Hepatocyte (in vitro differentiated cells): ENCODE measurements around the gene MAN1C1.

ENCODE experiments used
- EZH2 ChIP-seq: fragments of 200-600 bp; sonication (generic); IDR thresholded peaks from 2 replicates; pipeline ENCODE4 v1.6.1; 2016; ENCODE audit warnings: antibody characterized with exemption, mild to moderate bottlenecking, borderline replicate concordance
- EZH2phosphoT487 ChIP-seq: fragments of 200-600 bp; sonication (generic); IDR thresholded peaks from one replicate; pipeline ENCODE4 v1.6.1; 2018; ENCODE audit warnings: antibody characterized with exemption, mild to moderate bottlenecking, low read depth, moderate library complexity; ENCODE audit not compliant: unreplicated experiment, severe bottlenecking
- TF ChIP-seq, protein P1 (sequence below): fragments of 200-600 bp; sonication (generic); IDR thresholded peaks from 2 replicates; pipeline ENCODE4 v1.5.1; 2016; ENCODE audit warnings: antibody characterized with exemption, mild to moderate bottlenecking; ENCODE audit not compliant: poor library complexity

DNA sequence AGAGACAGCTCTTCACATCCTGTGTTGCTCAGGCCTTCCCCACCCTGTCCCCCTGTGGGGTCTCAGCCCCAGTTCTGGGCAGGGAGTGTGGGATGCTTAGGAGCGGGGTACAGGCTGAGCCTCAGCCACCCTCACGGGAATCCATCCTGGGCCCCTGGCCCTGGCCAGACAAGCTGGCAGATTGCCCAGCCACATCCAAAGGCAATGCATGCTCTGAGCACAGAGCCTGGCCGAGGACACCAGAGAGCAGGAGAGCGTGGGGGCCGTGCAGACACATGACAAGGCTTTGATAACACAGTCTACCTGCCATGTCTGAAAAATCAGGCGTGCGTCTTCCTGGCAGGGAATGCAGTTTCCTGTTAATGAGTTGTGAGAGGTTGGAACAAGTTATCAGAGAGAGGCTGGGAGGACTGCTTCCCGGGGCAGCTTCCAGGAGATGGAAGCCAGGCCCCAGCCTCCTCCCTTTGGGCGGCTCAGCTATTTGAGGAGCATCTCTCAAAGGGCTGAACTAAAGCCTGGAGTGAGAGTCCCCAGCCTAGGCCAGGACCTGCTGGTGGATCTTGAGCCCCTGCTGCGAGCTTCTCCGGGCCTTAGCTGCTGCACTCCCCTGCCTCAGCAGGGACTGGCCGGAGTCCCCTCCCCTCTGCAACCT is 111.2 kb downstream of the MAN1C1 start:
- TF ChIP-seq, protein P1, sequence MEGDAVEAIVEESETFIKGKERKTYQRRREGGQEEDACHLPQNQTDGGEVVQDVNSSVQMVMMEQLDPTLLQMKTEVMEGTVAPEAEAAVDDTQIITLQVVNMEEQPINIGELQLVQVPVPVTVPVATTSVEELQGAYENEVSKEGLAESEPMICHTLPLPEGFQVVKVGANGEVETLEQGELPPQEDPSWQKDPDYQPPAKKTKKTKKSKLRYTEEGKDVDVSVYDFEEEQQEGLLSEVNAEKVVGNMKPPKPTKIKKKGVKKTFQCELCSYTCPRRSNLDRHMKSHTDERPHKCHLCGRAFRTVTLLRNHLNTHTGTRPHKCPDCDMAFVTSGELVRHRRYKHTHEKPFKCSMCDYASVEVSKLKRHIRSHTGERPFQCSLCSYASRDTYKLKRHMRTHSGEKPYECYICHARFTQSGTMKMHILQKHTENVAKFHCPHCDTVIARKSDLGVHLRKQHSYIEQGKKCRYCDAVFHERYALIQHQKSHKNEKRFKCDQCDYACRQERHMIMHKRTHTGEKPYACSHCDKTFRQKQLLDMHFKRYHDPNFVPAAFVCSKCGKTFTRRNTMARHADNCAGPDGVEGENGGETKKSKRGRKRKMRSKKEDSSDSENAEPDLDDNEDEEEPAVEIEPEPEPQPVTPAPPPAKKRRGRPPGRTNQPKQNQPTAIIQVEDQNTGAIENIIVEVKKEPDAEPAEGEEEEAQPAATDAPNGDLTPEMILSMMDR, result no peak
- TF ChIP-seq EZH2, result no peak
- TF ChIP-seq EZH2phosphoT487, result no peak
